Measurements from ENCODE around the gene NDUFB10.
A peak's percentile ranks its signal among the peaks of the same experiment; 100 is the strongest.

NDUFB10 gene

GRCh38 chr16:1942810-1943726 is 16.3 kb upstream of the NDUFB10 start, which contains the start of gene MSRB1:
MSRB1 (minus strand) TSS chr16:1943199; CDS start chr16:1943156, 43 bp downstream.
- TF ChIP-seq CTCF (IDR thresholded peaks at IDR 0.05; ENCODE audit: insufficient read depth, missing control alignments): no peak
- no peak for FAIRE-seq
- DNase-seq (ENCODE audit: insufficient read length, low spot score): peak; percentile 99

- no peak for FAIRE-seq
- no peak for TF ChIP-seq CTCF (IDR thresholded peaks at IDR 0.05; ENCODE audit: insufficient read depth, missing control alignments)
Measured at GRCh38 chr16:1944612-1945199, 14.6 kb upstream of the NDUFB10 start.

GRCh38 chr16:1945559-1946391 is 13.6 kb upstream of the NDUFB10 start:
- FAIRE-seq (no peak), DNase-seq (ENCODE audit: insufficient read length, low spot score) (no peak)
- TF ChIP-seq CTCF (IDR thresholded peaks at IDR 0.05; ENCODE audit: insufficient read depth, missing control alignments): no peak

More at GRCh38 chr16:1944612-1945199, 14.6 kb upstream of the NDUFB10 start:
- no peak for DNase-seq (ENCODE audit: insufficient read length, low spot score)

GRCh38 chr16:1946495-1947368 is 12.6 kb upstream of the NDUFB10 start:
- FAIRE-seq (no peak), DNase-seq (ENCODE audit: insufficient read length, low spot score) (no peak)
- no peak for TF ChIP-seq CTCF (IDR thresholded peaks at IDR 0.05; ENCODE audit: insufficient read depth, missing control alignments)

GRCh38 chr16:1947369-1947670 is 12.0 kb upstream of the NDUFB10 start:
- DNase-seq (ENCODE audit: insufficient read length, low spot score) (no peak), FAIRE-seq (no peak)
- no peak for TF ChIP-seq CTCF (IDR thresholded peaks at IDR 0.05; ENCODE audit: insufficient read depth, missing control alignments)

GRCh38 chr16:1949507-1949906 is 9.8 kb upstream of the NDUFB10 start:
- TF ChIP-seq CTCF (IDR thresholded peaks at IDR 0.05; ENCODE audit: insufficient read depth, missing control alignments): no peak
- FAIRE-seq (no peak), DNase-seq (ENCODE audit: insufficient read length, low spot score) (no peak)

Data from D721Med (cell line).